Gastrocnemius medialis (tissue), 4 donors: Measurements from ENCODE around the gene NOS2.

Source experiments
- POLR2A ChIP-seq, 2 donors: fragments of 450-650 bp; IDR thresholded peaks; one replicate each; pipeline ENCODE4 v1.6.1; 2017; ENCODE audit warnings: antibody characterized with exemption in 2 of 2, mild to moderate bottlenecking in 2 of 2, moderate library complexity in 2 of 2
- TF ChIP-seq, protein P1 (sequence below), 5 experiments: fragments of 450-650 bp in 3 of 5; fragments of 200-600 bp in 2 of 5; sonication (generic) in 2 of 5; IDR thresholded peaks in 4 of 5; conservative IDR thresholded peaks in 1 of 5; 1 replicate in 4 of 5; 2 replicates in 1 of 5; pipeline ENCODE4 v1.5.1; 2016 to 2019; ENCODE audit warnings: antibody characterized with exemption in 5 of 5, mild to moderate bottlenecking in 3 of 5, moderate library complexity in 3 of 5

DNA sequence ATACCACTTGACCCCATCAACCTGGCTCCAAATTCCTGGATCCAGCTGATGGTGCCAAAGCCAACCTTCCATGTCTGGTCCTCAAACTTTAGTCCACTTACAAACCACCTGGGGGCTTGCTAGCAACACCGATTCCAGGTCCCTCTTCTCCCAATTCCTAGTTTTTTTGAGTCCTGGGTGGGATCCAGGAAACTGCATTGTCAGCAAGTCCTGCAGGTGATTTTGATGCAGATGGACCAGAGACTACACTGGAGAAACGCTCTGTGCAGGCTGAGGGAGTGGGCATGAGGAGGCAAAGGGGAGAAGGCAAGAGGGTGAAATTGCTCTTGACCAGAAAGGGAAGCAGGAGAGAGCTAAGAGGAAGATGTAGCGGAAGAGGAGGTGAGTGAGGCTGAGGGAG lies 21.0 kb upstream of the NOS2 start:
- TF ChIP-seq, protein P1, sequence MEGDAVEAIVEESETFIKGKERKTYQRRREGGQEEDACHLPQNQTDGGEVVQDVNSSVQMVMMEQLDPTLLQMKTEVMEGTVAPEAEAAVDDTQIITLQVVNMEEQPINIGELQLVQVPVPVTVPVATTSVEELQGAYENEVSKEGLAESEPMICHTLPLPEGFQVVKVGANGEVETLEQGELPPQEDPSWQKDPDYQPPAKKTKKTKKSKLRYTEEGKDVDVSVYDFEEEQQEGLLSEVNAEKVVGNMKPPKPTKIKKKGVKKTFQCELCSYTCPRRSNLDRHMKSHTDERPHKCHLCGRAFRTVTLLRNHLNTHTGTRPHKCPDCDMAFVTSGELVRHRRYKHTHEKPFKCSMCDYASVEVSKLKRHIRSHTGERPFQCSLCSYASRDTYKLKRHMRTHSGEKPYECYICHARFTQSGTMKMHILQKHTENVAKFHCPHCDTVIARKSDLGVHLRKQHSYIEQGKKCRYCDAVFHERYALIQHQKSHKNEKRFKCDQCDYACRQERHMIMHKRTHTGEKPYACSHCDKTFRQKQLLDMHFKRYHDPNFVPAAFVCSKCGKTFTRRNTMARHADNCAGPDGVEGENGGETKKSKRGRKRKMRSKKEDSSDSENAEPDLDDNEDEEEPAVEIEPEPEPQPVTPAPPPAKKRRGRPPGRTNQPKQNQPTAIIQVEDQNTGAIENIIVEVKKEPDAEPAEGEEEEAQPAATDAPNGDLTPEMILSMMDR (IDR thresholded peaks at IDR 0.05 in 4 of 5, conservative IDR thresholded peaks at IDR 0.05 in 1 of 5) = no peak
- no peak for TF ChIP-seq POLR2A (IDR thresholded peaks at IDR 0.05)
